ENCODE results near the gene CACNB2. TPM values are rescaled to one million over a fixed set of nuclear protein-coding genes. Genes with fewer than 3 reads are reported as not detected.

CACNB2 gene
- total and polyA plus RNA-seq, 10 of the 15 experiments (the other 5 are each of a cell fraction or from before 2014, with no cell fraction given): 0.62 to 8.1 (median 1.2) TPM

DNA sequence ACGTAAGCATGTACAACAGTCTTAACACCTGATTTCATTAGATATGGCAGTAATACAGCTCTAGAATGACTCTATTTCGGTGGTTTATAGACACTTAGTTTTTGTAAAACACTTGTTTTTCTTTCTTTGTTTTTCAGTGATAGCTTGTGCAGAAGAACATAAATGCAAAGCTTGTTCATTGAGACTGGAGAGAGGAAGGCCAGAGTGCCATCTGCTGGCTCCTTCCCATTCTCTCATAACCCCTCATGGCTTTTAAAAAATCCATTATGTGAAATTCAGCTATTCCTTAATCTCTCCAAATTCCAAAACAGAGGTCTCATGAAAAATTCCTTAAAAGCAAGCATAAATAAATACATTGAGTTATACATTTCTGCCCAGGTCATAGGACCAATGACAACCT is 76.3 kb downstream of the CACNB2 start (continued):
- peak; percentile 27; the same call in 1 of the 2 replicates for TF ChIP-seq SMC3 (IDR thresholded peaks at IDR 0.05; ENCODE audit: borderline replicate concordance, low read length)
- no peak for TF ChIP-seq CBX5 (IDR thresholded peaks at IDR 0.05; ENCODE audit: low read depth)

DNA sequence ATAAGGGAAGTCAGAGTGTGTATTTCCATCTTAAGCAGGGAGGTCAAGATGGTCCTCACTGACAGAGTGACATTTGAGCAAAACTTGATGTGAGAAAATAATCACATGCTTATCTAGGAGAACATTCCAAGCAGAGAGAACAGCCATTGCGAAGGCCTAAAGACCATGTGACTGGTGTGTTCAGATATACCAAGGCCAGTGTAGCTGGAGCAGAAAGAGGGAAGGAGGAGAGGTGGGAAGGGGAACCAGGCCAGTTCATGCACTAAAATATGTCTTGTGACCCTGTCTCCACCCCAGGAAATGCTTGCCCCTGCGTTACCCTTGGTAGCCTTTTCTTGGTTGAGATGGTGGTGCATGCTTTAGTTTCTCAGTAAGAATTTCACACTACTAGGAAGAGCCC is 77.4 kb downstream of the CACNB2 start:
- H3K27me3 ChIP-seq (replicated peaks in 1 of 2; ENCODE audit: control insufficient read depth in 2 of 2, insufficient read depth in 2 of 2, low read length in 1 of 2): no peaks in the 10 kb centered on the region; a peak in 1 of 4 replicates
- DNase-seq (ENCODE audit: low read depth, low spot score) (no peak), FAIRE-seq (no peak), ATAC-seq (no peak)
- H4K20me1 ChIP-seq (ENCODE audit: control insufficient read depth, insufficient read depth): no peaks in the 10 kb centered on the region
- POLR2A ChIA-PET: no interaction called here
- BruUV-seq (replicated peaks): no TSS peak
- RAD21 ChIA-PET (ENCODE audit: unreplicated experiment): interaction anchor here (1.1 to 1.6 kb wide), 3 partner anchors 94 to 369 kb away, joined by 3 to 13 read pairs (median 9); no protein-coding TSS in a partner anchor
- 20% methylated on average over 2 of the region's 2 CpGs for WGBS (ENCODE audit: insufficient coverage, insufficient replicate concordance, low lambda C conversion rate, missing lambda C conversion rate)
- H3K9me3 ChIP-seq (replicated peaks; ENCODE audit: control insufficient read depth, insufficient read depth, low read length): no peaks in the 10 kb centered on the region
- H3K4me3 ChIP-seq: no peak overlapping the region
- H3K4me2 ChIP-seq (ENCODE audit: control insufficient read depth, insufficient read depth): no peak overlapping the region
- H3K36me3 ChIP-seq (ENCODE audit: control insufficient read depth in 2 of 2, insufficient read depth in 2 of 2, low read length in 1 of 2): no peaks in the 10 kb centered on the region
- CTCF ChIA-PET: interaction anchor here (0.6 to 1.7 kb wide), 5 partner anchors 94 to 483 kb away, joined by 3 to 18 read pairs (median 8); no protein-coding TSS in a partner anchor
- H3K27ac ChIP-seq (ENCODE audit: control insufficient read depth, insufficient read depth): no peak overlapping the region
- in situ Hi-C loops (cut with MboI): no loop called here
- TF ChIP-seq NFXL1 (IDR thresholded peaks at IDR 0.05; ENCODE audit: borderline replicate concordance) (no peak), ZNF207 (IDR thresholded peaks at IDR 0.05; ENCODE audit: borderline replicate concordance) (no peak)
- no peaks in the 10 kb centered on the region for H3K79me2 ChIP-seq (ENCODE audit: control insufficient read depth, insufficient read depth, low read length)
- no peak overlapping the region for H3K9ac ChIP-seq (ENCODE audit: control insufficient read depth, insufficient read depth, low read length)
- SMC1A ChIA-PET (ENCODE audit: uncharacterized antibody, unreplicated experiment): interaction anchor here (0.5 to 1.7 kb wide), 5 partner anchors 45 to 255 kb away, joined by 3 to 11 read pairs (median 3); no protein-coding TSS in a partner anchor
- no peak overlapping the region for H2AFZ ChIP-seq (ENCODE audit: control insufficient read depth, low read depth, low read length)
- intact Hi-C loops (cut with micrococcal nuclease; ENCODE audit: unreplicated experiment): loop anchor here (5.0 to 10.0 kb wide), 2 partner anchors 343 to 480 kb away; no protein-coding TSS in a partner anchor
- no peaks in the 10 kb centered on the region for H3K4me1 ChIP-seq (ENCODE audit: control insufficient read depth, insufficient read depth, low read length)

DNA sequence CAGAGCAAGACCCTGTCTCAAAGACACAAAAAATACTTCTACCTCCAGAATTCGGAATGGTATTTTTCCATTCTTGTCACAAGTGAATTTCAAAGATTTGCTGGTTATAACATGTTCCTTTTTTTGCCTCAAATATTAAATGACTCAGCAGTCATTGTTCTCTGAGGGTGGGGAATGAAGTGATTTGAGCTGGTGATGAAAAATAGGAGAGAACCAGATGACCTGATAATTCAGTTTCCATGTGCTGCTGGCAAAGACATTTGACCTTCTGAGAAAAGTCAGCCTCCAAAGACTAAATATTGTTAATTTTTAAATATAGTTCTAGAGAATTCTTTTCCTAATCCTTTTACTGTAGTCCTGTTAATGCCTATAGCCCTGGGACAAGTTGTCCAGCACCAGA is 78.9 kb downstream of the CACNB2 start:
- Histone ChIP-seq H3K9ac (ENCODE audit: control insufficient read depth, insufficient read depth, low read length) (no peak overlapping the region), H3K4me3 (no peak overlapping the region), H3K27me3 (replicated peaks in 1 of 2; ENCODE audit: control insufficient read depth in 2 of 2, insufficient read depth in 2 of 2, low read length in 1 of 2) (no peaks in the 10 kb centered on the region), H3K9me3 (replicated peaks; ENCODE audit: control insufficient read depth, insufficient read depth, low read length) (no peaks in the 10 kb centered on the region), H3K36me3 (ENCODE audit: control insufficient read depth in 2 of 2, insufficient read depth in 2 of 2, low read length in 1 of 2) (no peaks in the 10 kb centered on the region), H3K4me1 (ENCODE audit: control insufficient read depth, insufficient read depth, low read length) (no peaks in the 10 kb centered on the region), H3K4me2 (ENCODE audit: control insufficient read depth, insufficient read depth) (no peak overlapping the region), H3K27ac (ENCODE audit: control insufficient read depth, insufficient read depth) (no peak overlapping the region), H2AFZ (ENCODE audit: control insufficient read depth, low read depth, low read length) (no peak overlapping the region), H3K79me2 (ENCODE audit: control insufficient read depth, insufficient read depth, low read length) (no peaks in the 10 kb centered on the region), H4K20me1 (ENCODE audit: control insufficient read depth, insufficient read depth) (no peaks in the 10 kb centered on the region)
- FAIRE-seq (no peak), DNase-seq (ENCODE audit: low read depth, low spot score) (no peak), ATAC-seq (no peak)
- CTCF ChIA-PET: interaction anchor here (0.5 to 1.2 kb wide), 2 partner anchors 93 to 143 kb away, joined by 3 read pairs; no protein-coding TSS in a partner anchor
- intact Hi-C loops (cut with micrococcal nuclease; ENCODE audit: unreplicated experiment): loop anchor here (5.0 to 10.0 kb wide), 2 partner anchors 344 to 482 kb away; no protein-coding TSS in a partner anchor
- POLR2A ChIA-PET: no interaction called here
- SMC1A ChIA-PET (ENCODE audit: uncharacterized antibody, unreplicated experiment): no interaction called here
- in situ Hi-C loops (cut with MboI): no loop called here
- RAD21 ChIA-PET (ENCODE audit: unreplicated experiment): interaction anchor here (0.8 kb wide), 1 partner anchor 459 kb away, joined by 3 read pairs; no protein-coding TSS in a partner anchor
- WGBS (ENCODE audit: insufficient coverage, insufficient replicate concordance, low lambda C conversion rate, missing lambda C conversion rate): 0% methylated on average over 1 of the region's 1 CpG
- BruUV-seq (replicated peaks): no TSS peak
- TF ChIP-seq, protein P1, sequence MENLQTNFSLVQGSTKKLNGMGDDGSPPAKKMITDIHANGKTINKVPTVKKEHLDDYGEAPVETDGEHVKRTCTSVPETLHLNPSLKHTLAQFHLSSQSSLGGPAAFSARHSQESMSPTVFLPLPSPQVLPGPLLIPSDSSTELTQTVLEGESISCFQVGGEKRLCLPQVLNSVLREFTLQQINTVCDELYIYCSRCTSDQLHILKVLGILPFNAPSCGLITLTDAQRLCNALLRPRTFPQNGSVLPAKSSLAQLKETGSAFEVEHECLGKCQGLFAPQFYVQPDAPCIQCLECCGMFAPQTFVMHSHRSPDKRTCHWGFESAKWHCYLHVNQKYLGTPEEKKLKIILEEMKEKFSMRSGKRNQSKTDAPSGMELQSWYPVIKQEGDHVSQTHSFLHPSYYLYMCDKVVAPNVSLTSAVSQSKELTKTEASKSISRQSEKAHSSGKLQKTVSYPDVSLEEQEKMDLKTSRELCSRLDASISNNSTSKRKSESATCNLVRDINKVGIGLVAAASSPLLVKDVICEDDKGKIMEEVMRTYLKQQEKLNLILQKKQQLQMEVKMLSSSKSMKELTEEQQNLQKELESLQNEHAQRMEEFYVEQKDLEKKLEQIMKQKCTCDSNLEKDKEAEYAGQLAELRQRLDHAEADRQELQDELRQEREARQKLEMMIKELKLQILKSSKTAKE (IDR thresholded peaks at IDR 0.05; ENCODE audit: low read depth, poor library complexity, severe bottlenecking): no peak
- TF ChIP-seq IRF4 (IDR thresholded peaks at IDR 0.05; ENCODE audit: low read depth, low read length): no peak
- no peak for TF ChIP-seq RUNX3 (IDR thresholded peaks at IDR 0.05; ENCODE audit: low read length)
- no peak for TF ChIP-seq HDAC6 (IDR thresholded peaks at IDR 0.05; ENCODE audit: unreplicated experiment)
- TF ChIP-seq DPF2 (IDR thresholded peaks at IDR 0.05): no peak
- no peak for TF ChIP-seq SMAD5 (IDR thresholded peaks at IDR 0.05; ENCODE audit: low read depth)
- TF ChIP-seq PBX3 (IDR thresholded peaks at IDR 0.05; ENCODE audit: insufficient replicate concordance, low read depth, low read length): no peak
- no peak for TF ChIP-seq MXI1 (IDR thresholded peaks at IDR 0.05; ENCODE audit: low read depth, low read length)
- TF ChIP-seq ZNF274 (IDR thresholded peaks at IDR 0.05; ENCODE audit: insufficient read depth, insufficient read length): no peak
- no peak for TF ChIP-seq KLF5 (IDR thresholded peaks at IDR 0.05; ENCODE audit: partially characterized antibody)

Data from GM12878 (cell line).